GM21529 (cell line): ENCODE measurements around the gene TGFB2.

Source experiments
- ATAC-seq: cut with Tn5 transposase; IDR thresholded peaks from one replicate; pipeline ENCODE4 v1.9.1; 2021; ENCODE audit not compliant: unreplicated experiment

TGFB2 gene

GRCh38 chr1:218383681-218384080 is 38.5 kb downstream of the TGFB2 start:
- no peak for ATAC-seq

GRCh38 chr1:218384581-218384993 is 39.5 kb downstream of the TGFB2 start:
- ATAC-seq, result no peak

DNA sequence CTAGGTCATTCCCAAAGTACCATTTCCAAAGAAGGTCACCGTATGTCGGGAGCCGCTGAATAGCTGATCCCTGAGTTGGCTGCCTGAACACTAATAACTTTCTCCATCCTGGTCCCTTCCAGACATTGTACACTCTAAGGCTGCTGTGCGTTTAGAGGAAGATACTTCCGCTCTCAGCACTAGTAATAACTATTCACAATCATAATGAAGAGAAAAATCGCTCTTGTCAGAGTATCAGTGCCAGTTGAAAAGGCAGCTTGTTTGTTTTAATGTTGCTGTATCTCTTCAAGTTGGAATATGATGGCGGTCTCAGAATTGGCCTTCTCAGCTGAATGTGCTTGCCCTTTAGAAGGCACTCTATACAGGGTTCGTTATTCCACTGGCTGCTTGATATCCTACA is 43.5 kb downstream of the TGFB2 start:
- no peak for ATAC-seq

DNA sequence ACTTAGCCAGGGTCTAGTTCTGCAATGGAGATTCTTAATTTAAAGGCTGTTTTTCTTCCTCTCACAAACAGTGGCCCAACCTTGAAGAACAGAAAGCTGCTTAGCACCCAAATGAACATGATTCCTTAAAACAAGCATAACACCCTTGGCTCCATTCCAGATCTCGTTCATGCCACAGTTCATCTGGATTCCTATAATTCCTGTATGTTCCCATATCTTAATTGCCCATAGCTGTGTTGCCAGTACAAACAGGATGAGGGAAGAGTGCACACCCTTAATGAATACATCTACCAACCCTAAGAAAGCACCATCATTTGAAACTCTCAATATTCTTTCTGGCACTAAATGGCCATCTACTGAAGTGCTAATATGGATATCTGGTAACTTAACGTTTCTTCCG is 45.5 kb downstream of the TGFB2 start:
- no peak for ATAC-seq

DNA sequence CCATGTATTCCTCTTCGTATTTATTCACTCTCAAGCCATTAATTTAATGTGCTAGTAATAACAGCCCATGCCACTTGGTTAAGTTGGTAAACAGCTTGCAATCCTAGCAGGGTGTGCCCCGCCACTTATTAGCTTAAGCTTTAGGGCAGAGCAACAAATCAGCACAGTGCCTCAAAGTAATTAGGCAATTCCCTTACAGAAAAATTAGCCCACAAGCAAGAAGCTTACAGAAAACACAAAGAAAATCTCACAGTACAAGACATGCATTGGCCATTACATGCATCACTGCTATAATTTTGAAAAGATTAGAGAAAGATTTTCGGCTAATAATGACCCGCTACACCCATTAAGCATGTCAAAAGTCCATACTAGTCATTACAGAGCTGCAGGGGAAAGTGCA is 47.6 kb downstream of the TGFB2 start:
- no peak for ATAC-seq

GRCh38 chr1:218394416-218394815 is 49.3 kb downstream of the TGFB2 start:
- no peak for ATAC-seq

GRCh38 chr1:218394989-218395388 is 49.9 kb downstream of the TGFB2 start:
- ATAC-seq, result no peak

GRCh38 chr1:218395916-218396315 is 50.8 kb downstream of the TGFB2 start:
- no peak for ATAC-seq

DNA sequence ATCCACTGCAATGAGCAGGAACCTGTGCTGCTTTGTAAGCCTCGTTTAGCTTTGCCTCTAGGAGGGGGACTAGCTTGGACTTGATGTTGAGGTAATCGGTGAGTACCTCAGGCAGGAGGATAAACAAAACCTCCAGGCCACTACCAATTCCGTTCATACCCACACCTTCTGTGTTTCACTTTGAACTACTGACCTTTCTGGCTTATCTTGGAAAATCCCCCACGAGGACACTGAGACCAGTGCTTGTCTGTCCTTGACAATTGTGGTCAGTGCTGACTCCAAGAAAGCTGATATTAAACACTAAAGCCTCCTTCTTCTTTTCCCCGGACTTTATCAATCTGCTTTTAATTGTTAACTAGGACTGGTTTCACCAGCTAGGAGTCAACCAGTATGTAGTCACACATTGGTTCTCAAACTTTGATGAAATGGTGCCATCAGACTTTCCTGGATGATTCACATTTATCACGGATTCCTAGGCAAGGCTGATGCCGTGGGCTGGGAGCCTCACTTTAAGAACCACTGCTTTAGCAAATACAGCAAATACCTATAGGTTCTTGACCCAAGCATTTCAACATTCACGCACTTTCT is 52.7 kb downstream of the TGFB2 start:
- ATAC-seq, result no peak

DNA sequence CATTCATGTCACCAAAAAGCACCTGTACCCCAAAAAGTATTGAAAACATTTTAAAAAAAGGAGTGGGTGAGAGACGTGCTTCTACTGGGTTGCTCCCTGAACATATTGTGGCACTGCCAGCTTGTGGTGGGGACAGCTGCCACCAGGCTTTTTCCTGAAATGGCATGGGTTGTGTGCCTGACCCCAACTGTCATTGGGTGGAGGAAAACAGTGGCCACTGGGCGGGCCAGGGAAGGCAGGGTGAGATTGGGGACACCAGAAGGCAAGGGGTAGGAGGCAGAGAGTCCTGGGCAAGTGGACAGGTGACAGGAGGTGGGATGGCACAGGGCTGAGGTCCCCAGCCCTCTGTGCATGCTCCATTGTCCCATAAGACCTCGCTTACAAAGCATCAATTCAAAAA is 55.5 kb downstream of the TGFB2 start:
- no peak for ATAC-seq

DNA sequence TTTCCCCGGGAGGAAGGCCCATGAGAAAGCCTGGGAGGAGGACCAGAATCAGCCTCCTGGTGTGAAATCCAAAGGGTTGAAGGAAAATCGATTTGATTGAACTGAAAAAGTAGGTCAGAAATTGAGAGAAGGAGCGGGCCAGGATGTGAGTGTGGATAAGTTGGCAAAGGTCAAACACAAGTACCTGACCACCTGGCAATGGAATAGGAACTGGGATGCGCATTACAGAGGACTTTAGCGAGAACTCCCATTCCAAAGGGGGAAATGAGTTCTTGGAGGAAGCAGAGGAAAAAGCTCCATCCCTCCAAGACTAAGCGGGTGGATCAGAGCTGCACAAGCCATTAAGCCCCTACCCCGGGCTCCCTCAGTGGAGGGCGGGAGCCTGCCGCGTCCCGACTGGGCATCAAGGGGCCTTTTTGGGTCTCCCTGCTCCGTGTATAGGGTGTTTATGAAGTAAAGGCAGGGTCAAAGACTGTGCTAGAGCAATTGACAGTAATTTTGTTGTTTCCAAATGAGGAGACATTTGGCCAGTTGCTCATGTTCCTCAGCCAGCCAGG is 56.4 kb downstream of the TGFB2 start:
- ATAC-seq, result no peak

- ATAC-seq, result no peak
These were observed 57.1 kb downstream of the TGFB2 start for GRCh38 chr1:218401998-218402785.

- ATAC-seq, result no peak
These were observed 57.6 kb downstream of the TGFB2 start for GRCh38 chr1:218402786-218403120.

DNA sequence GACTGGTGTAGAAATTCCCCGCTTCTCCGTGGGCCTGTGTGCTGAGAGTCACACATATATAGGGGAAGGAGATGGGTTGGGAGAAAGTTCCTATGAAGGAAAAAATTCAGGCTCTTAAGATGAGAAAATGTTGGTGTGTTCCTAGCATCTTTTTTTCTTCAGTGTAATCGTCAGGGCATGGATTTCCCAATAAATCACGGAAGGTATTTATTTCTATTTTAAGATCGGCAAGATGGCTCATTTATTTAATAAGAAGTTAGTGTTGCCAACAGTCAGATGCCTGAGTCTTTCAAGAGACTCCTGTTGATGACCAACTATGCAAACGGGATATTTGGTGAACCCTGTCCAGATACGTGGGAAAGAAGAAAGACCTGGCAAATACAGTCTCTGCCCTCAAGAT is 58.2 kb downstream of the TGFB2 start:
- no peak for ATAC-seq

DNA sequence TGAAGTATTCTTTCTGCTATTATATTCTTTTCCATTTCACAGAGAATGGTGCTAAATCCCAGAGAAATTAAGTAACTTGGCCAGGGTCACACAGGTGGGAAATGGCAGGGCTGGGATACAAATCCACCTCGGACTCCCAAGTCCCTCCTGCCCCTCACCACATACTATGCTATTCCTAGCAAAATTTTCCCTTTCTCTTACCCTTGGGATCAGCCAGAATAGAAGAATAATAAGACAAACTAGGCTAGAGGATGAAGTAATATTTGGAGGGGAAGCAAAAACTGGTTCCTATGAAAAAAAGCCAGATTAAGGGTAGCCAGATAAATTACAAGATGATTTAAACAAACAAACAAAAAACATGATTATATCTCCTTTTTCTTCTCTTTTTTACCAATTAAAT is 62.5 kb downstream of the TGFB2 start:
- ATAC-seq, result no peak

- no peak for ATAC-seq
These were observed 63.0 kb downstream of the TGFB2 start for GRCh38 chr1:218408135-218408534.

DNA sequence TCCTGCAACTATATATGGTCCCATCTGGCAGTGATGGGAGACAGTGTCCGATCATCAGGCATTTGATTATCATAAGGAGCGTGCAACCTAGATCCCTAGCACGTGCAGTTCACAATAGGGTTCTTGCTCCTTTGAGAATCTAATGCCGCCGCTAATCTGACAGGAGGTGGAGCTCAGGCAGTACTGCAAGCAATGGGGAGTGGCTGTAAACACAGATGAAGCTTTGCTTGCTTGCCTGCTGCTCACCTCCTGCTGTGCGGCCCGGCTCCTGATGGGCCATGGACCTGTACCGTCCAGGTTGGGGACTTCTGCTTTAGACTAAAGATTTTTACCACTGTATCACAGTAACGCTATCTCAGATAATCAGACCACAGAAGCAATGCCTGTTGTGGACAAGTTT is 63.8 kb downstream of the TGFB2 start:
- no peak for ATAC-seq

DNA sequence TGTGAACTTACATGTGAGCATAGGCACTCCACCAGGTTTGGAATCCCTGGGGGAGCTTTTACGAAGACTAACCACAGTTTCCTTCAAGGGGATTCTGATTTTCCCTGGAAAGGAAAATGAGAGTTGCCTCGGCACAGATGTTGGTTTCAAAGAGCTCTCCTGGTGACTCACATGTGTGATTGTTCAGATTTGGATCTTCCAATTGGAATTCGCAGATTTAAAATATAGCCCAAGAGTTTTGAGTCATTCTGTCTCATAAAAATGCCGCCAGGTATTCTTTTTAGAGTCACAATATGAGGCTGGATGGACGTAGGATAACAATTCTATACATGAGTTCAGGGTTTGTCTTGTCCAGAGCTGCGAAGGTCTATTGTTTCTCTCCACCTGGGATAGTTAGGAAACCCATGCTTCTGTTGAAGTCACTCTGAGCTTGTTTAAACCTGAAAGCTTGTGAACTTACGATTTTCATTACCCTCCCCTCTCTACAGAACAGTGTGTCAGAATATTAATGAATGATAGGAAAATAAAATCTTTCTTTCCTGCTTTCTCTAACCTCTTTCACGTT is 64.9 kb downstream of the TGFB2 start:
- no peak for ATAC-seq

GRCh38 chr1:218411101-218411500 is 66.0 kb downstream of the TGFB2 start:
- no peak for ATAC-seq

DNA sequence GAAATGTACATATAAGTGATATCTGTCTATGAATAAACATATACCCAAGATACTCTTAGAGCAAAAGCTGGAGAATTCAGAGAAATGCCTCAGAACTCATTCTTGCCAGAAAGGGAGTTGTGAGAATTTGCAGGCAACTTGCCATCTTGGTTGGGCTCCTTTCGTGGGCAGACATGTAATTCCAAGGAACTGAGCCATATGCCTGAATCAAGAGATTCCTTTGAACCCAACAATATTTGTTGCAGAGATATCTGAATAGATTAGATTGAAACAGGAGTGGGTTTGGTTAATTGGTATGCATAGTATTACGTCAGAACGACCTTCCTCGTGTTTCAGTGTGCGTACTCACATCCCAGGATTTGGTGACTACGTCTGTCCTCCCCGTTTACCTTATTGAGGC is 67.0 kb downstream of the TGFB2 start:
- no peak for ATAC-seq

GRCh38 chr1:218413179-218413578 is 68.0 kb downstream of the TGFB2 start:
- ATAC-seq, result no peak

- ATAC-seq, result no peak
These were observed 69.1 kb downstream of the TGFB2 start for GRCh38 chr1:218414060-218414728.
